OCI-LY3 (cell line): Measurements from ENCODE around the gene NSUN6.

Experiments
- CTCF ChIP-seq: fragments of 200-600, 300-600 bp; sonication (generic); IDR thresholded peaks from 2 replicates; pipeline ENCODE4 v1.5.1; 2014; ENCODE audit warnings: antibody characterized with exemption, low read length, low read depth
- EZH2phosphoT487 ChIP-seq: fragments of 200-600 bp; shearing (Covaris generic); IDR thresholded peaks from 2 replicates; pipeline ENCODE4 v1.6.1; 2018; ENCODE audit warnings: antibody characterized with exemption, mixed run types, low read depth

GRCh38 chr10:18616337-18616736 lies 35.0 kb downstream of the NSUN6 start:
- TF ChIP-seq CTCF = no peak
- TF ChIP-seq EZH2phosphoT487 = no peak
